Left lobe of liver (tissue), 2 donors: ENCODE results near the gene PHACTR1. TPM values are rescaled to one million over a fixed set of nuclear protein-coding genes. Genes with fewer than 3 reads are reported as not detected.
A peak's percentile ranks its signal among the peaks of the same experiment; 100 is the strongest.

Experiments used
- ATAC-seq: fragments of 200-7000 bp; cut with Tn5 transposase; one replicate; pipeline ENCODE4 v1.9.1; 2020; ENCODE audit warnings: mild to moderate bottlenecking, moderate library complexity
- DNase-seq: peaks from one replicate; pipeline ENCODE4 v3.0.0-alpha.2; 2020; ENCODE audit warnings: low spot score
- total RNA-seq: library from RNA; stranded (reverse); gene quantifications from one replicate; pipeline ENCODE4 v1.2.1, GENCODE V29; 2021
- donor health status: DM: no; HTN: no; CAD: no; lungs with moderate emphysema.
- donor health status: DM: no; HTN: yes; CAD: no.

PHACTR1 gene
- total RNA-seq, 1 donor from 2014 or later, result 0.68 TPM

- ATAC-seq (no peak), DNase-seq (no peak)
Observed at GRCh38 chr6:13294499-13295069, 578.0 kb downstream of the PHACTR1 start.

GRCh38 chr6:13295576-13295975 lies 579.0 kb downstream of the PHACTR1 start:
- ATAC-seq (no peak), DNase-seq (no peak)

- DNase-seq (no peak), ATAC-seq (no peak)
Observed at GRCh38 chr6:13296536-13296997, 580.0 kb downstream of the PHACTR1 start.

- ATAC-seq (no peak), DNase-seq (no peak)
Observed at GRCh38 chr6:13297391-13297790, 580.8 kb downstream of the PHACTR1 start.

GRCh38 chr6:13298446-13298845 lies 581.9 kb downstream of the PHACTR1 start:
- DNase-seq (no peak), ATAC-seq (no peak)

GRCh38 chr6:13299403-13299821 lies 582.8 kb downstream of the PHACTR1 start:
- ATAC-seq (no peak), DNase-seq (no peak)

GRCh38 chr6:13299918-13300317 lies 583.4 kb downstream of the PHACTR1 start:
- no peak for DNase-seq
- no peak for ATAC-seq

GRCh38 chr6:13300643-13301590 lies 584.4 kb downstream of the PHACTR1 start:
- no peak for ATAC-seq
- no peak for DNase-seq

- ATAC-seq (no peak), DNase-seq (no peak)
Observed at GRCh38 chr6:13302291-13302690, 585.7 kb downstream of the PHACTR1 start.

GRCh38 chr6:13302751-13303667 lies 586.4 kb downstream of the PHACTR1 start:
- DNase-seq (peak; percentile 58), ATAC-seq (peak; percentile 58)

GRCh38 chr6:13303668-13304017 lies 587.1 kb downstream of the PHACTR1 start:
- peak; percentile 44 for ATAC-seq
- DNase-seq, result no peak

GRCh38 chr6:13304101-13304500 lies 587.5 kb downstream of the PHACTR1 start:
- ATAC-seq (no peak), DNase-seq (no peak)

GRCh38 chr6:13304580-13305260 lies 588.2 kb downstream of the PHACTR1 start:
- ATAC-seq, result no peak
- no peak for DNase-seq

GRCh38 chr6:13305288-13305687 lies 588.7 kb downstream of the PHACTR1 start:
- no peak for ATAC-seq

GRCh38 chr6:13305791-13306190 lies 589.2 kb downstream of the PHACTR1 start:
- DNase-seq (no peak), ATAC-seq (no peak)

More at GRCh38 chr6:13305288-13305687, 588.7 kb downstream of the PHACTR1 start:
- no peak for DNase-seq

- DNase-seq (no peak), ATAC-seq (peak; percentile 38)
Observed at GRCh38 chr6:13307508-13307995, 591.0 kb downstream of the PHACTR1 start.

GRCh38 chr6:13308332-13308731 lies 591.8 kb downstream of the PHACTR1 start:
- ATAC-seq, result no peak

GRCh38 chr6:13311155-13311554 lies 594.6 kb downstream of the PHACTR1 start:
- no peak for ATAC-seq
- DNase-seq, result no peak

More at GRCh38 chr6:13308332-13308731, 591.8 kb downstream of the PHACTR1 start:
- DNase-seq, result no peak

- ATAC-seq, result no peak
Observed at GRCh38 chr6:13314806-13315205, 598.2 kb downstream of the PHACTR1 start.

GRCh38 chr6:13315896-13316295 lies 599.3 kb downstream of the PHACTR1 start:
- DNase-seq (no peak), ATAC-seq (no peak)

More at GRCh38 chr6:13314806-13315205, 598.2 kb downstream of the PHACTR1 start:
- DNase-seq, result no peak
